HepG2 (cell line): ENCODE measurements around the gene SFXN5. TPM values are rescaled to one million over a fixed set of nuclear protein-coding genes. Genes with fewer than 3 reads are reported as not detected.

Experiments used
- DR1 ChIP-seq: sonication (generic); formaldehyde crosslinking; IDR thresholded peaks from 2 replicates; pipeline ENCODE4 v1.8.0; 2021; ENCODE audit warnings: mild to moderate bottlenecking, missing genetic modification reagents, inconsistent platforms
- ETV5 ChIP-seq: IDR thresholded peaks from 2 replicates; pipeline ENCODE4 v1.6.1; 2018; ENCODE audit warnings: missing biosample characterization, missing genetic modification reagents, inconsistent platforms, borderline replicate concordance
- HOMEZ ChIP-seq: IDR thresholded peaks from 2 replicates; pipeline ENCODE4 v1.6.1; 2016; ENCODE audit warnings: low read depth
- IKZF1 ChIP-seq: fragments of 450-650 bp; IDR thresholded peaks from 2 replicates; pipeline ENCODE4 v1.7.1; 2016
- JUN ChIP-seq: sonication (generic); formaldehyde crosslinking; IDR thresholded peaks from 2 replicates; pipeline ENCODE4 v1.4.0; 2020; ENCODE audit warnings: mild to moderate bottlenecking, missing genetic modification reagents
- JUNB ChIP-seq: sonication (generic); formaldehyde crosslinking; IDR thresholded peaks from 2 replicates; pipeline ENCODE4 v1.8.0; 2022; ENCODE audit warnings: missing genetic modification reagents, mild to moderate bottlenecking, borderline replicate concordance
- KLF11 ChIP-seq: IDR thresholded peaks from 2 replicates; pipeline ENCODE4 v1.6.1; 2016; ENCODE audit warnings: missing compliant biosample characterization
- MIXL1 ChIP-seq: IDR thresholded peaks from 2 replicates; pipeline ENCODE4 v1.6.1; 2016
- PHF20 ChIP-seq: sonication (generic); formaldehyde crosslinking; IDR thresholded peaks from 2 replicates; pipeline ENCODE4 v1.5.0; 2020; ENCODE audit warnings: mild to moderate bottlenecking, missing genetic modification reagents
- SMARCC2 ChIP-seq: fragments of 450-650 bp; IDR thresholded peaks from 2 replicates; pipeline ENCODE4 v1.6.1; 2017; ENCODE audit warnings: antibody characterized with exemption, mild to moderate bottlenecking
- SOX6 ChIP-seq, 2 experiments: fragments of 450-650 bp in 1 of 2; sonication (generic) in 1 of 2; formaldehyde crosslinking in 1 of 2; IDR thresholded peaks; 2 replicates each; pipeline versions ENCODE4 v1.4.0 to v1.6.1; 2017 to 2020; ENCODE audit warnings: antibody characterized with exemption in 1 of 2, mild to moderate bottlenecking in 1 of 2, missing genetic modification reagents in 1 of 2
- THYN1 ChIP-seq: sonication (generic); formaldehyde crosslinking; IDR thresholded peaks from 2 replicates; pipeline ENCODE4 v1.8.1; 2023; ENCODE audit warnings: low read depth, mild to moderate bottlenecking, moderate library complexity, missing genetic modification reagents, borderline replicate concordance
- XRCC5 ChIP-seq: fragments of 200-400 bp; formaldehyde crosslinking; optimal IDR thresholded peaks from 2 replicates; pipeline ENCODE3; 2017; ENCODE audit warnings: mild to moderate bottlenecking, low read length
- YEATS2 ChIP-seq: sonication (generic); formaldehyde crosslinking; IDR thresholded peaks from 2 replicates; pipeline ENCODE4 v1.4.0; 2020; ENCODE audit warnings: missing genetic modification reagents, borderline replicate concordance
- ZNF18 ChIP-seq: sonication (generic); formaldehyde crosslinking; IDR thresholded peaks from 2 replicates; pipeline ENCODE4 v1.8.0; 2022; ENCODE audit warnings: mild to moderate bottlenecking, missing genetic modification reagents; ENCODE audit not compliant: insufficient replicate concordance
- ZNF225 ChIP-seq: sonication (generic); formaldehyde crosslinking; IDR thresholded peaks from 2 replicates; pipeline ENCODE4 v1.4.0; 2020; ENCODE audit warnings: mild to moderate bottlenecking, missing genetic modification reagents
- ZNF34 ChIP-seq: sonication (generic); formaldehyde crosslinking; IDR thresholded peaks from 2 replicates; pipeline ENCODE4 v1.4.0; 2020; ENCODE audit warnings: mild to moderate bottlenecking, missing genetic modification reagents, borderline replicate concordance
- ZNF362 ChIP-seq: sonication (generic); formaldehyde crosslinking; IDR thresholded peaks from 2 replicates; pipeline ENCODE4 v1.4.0; 2020; ENCODE audit warnings: missing genetic modification reagents, mild to moderate bottlenecking, borderline replicate concordance
- ZNF44 ChIP-seq: sonication (generic); formaldehyde crosslinking; IDR thresholded peaks from 2 replicates; pipeline ENCODE4 v1.5.1; 2020; ENCODE audit warnings: mild to moderate bottlenecking, missing genetic modification reagents
- ZNF572 ChIP-seq: sonication (generic); formaldehyde crosslinking; IDR thresholded peaks from 2 replicates; pipeline ENCODE4 v1.5.1; 2020; ENCODE audit warnings: mild to moderate bottlenecking, missing genetic modification reagents
- ZNF619 ChIP-seq: sonication (generic); formaldehyde crosslinking; IDR thresholded peaks from 2 replicates; pipeline ENCODE4 v1.4.0; 2020; ENCODE audit warnings: mild to moderate bottlenecking, missing genetic modification reagents
- ZNF629 ChIP-seq: sonication (generic); formaldehyde crosslinking; conservative IDR thresholded peaks from 2 replicates; pipeline ENCODE4 v1.5.0; 2020; ENCODE audit warnings: missing genetic modification reagents
- ZSCAN25 ChIP-seq: sonication (generic); formaldehyde crosslinking; IDR thresholded peaks from 2 replicates; pipeline ENCODE4 v1.8.0; 2022; ENCODE audit warnings: mild to moderate bottlenecking, missing genetic modification reagents
- polyA plus RNA-seq, 8 experiments: library from polyadenylated mRNA; depleted of rRNA in 3 of 8; stranded (reverse) in 7 of 8; unstranded in 1 of 8; fragments of >200 nt; fragmentation: Illumina TruSeq in 4 of 8; extraction: Trizol in 4 of 8; gene quantifications; 2 replicates each; pipeline versions ENCODE4 v1.2.1 to v1.2.3, GENCODE V29; 2011 to 2016; ENCODE audit warnings: low read depth in 4 of 8, missing spikeins in 1 of 8, mixed read lengths in 1 of 8; ENCODE audit not compliant: insufficient read depth in 1 of 8
- total RNA-seq, 5 experiments: library from RNA; depleted of rRNA; stranded (reverse); fragments of >200 nt; fragmentation: Illumina TruSeq; extraction: Trizol; gene quantifications; 2 replicates each; pipeline ENCODE4 v1.2.3, GENCODE V29; 2016; ENCODE audit warnings: low read depth in 1 of 5
- TF ChIP-seq, protein P1 (sequence below): fragments of 450-650 bp; IDR thresholded peaks from 2 replicates; pipeline ENCODE4 v1.6.1; 2017; ENCODE audit warnings: mild to moderate bottlenecking

SFXN5 gene
- total and polyA plus RNA-seq, 2 of the 13 experiments (the other 11 are each of a cell fraction or from before 2014, with no cell fraction given) = 34.9 to 37.4 TPM

DNA sequence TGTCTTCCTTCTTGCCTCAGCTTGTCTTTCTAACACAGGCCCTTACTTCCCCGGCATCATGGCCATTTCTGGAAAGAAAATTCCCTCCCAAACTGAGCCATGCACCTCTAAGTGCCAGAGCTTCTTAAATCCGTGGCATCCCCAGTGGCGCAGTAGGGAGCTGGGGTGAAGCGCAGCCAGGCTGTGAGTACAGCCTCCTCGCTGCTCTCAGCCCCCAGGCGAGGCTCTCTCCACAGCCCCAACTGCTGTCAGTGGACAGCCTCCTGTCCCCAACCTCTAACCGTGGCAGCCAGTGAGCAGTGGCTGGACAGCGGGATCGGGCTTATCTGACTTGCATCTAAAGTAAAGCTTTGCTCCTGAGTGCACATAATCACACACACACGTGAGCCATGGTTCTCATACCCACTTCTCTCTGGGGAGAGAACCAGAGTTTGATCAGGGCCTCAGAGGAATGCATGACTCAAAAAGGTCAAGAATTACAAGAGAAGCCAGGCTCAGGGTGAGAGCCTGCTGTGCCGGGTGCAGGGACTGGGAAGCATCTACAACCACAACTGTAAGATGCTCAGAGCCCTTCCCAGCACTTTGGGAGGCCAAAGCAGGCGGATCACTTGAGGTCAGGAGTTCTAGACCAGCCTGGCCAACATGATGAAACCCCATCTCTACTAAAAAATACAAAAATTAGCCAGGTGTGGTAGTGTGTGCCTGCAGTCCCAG, 50.7 kb downstream of the SFXN5 start (continued):
- TF ChIP-seq ZNF225 (CRISPR knock-in tag) = 0 out of 2 replicates have a peak, but pooled peaks have one; percentile 32
- no peak for TF ChIP-seq THYN1 (CRISPR knock-in tag)
- TF ChIP-seq, protein P1, sequence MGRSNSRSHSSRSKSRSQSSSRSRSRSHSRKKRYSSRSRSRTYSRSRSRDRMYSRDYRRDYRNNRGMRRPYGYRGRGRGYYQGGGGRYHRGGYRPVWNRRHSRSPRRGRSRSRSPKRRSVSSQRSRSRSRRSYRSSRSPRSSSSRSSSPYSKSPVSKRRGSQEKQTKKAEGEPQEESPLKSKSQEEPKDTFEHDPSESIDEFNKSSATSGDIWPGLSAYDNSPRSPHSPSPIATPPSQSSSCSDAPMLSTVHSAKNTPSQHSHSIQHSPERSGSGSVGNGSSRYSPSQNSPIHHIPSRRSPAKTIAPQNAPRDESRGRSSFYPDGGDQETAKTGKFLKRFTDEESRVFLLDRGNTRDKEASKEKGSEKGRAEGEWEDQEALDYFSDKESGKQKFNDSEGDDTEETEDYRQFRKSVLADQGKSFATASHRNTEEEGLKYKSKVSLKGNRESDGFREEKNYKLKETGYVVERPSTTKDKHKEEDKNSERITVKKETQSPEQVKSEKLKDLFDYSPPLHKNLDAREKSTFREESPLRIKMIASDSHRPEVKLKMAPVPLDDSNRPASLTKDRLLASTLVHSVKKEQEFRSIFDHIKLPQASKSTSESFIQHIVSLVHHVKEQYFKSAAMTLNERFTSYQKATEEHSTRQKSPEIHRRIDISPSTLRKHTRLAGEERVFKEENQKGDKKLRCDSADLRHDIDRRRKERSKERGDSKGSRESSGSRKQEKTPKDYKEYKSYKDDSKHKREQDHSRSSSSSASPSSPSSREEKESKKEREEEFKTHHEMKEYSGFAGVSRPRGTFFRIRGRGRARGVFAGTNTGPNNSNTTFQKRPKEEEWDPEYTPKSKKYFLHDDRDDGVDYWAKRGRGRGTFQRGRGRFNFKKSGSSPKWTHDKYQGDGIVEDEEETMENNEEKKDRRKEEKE = no peak
- TF ChIP-seq ZNF362 (CRISPR knock-in tag) = no peak
- no peak for TF ChIP-seq SOX6 (IDR thresholded peaks at IDR 0.05)
- TF ChIP-seq SOX6 (CRISPR knock-in tag; IDR thresholded peaks at IDR 0.05) = peak; percentile 89
- peak; percentile 63 for TF ChIP-seq HOMEZ
- peak; percentile 86 for TF ChIP-seq JUN (CRISPR knock-in tag)
- no peak for TF ChIP-seq ZNF572 (CRISPR knock-in tag)
- peak; percentile 76 for TF ChIP-seq MIXL1 (CRISPR knock-in tag)
- 0 out of 2 replicates have a peak, but pooled peaks have one; percentile 46 for TF ChIP-seq ZNF629 (CRISPR knock-in tag)
- TF ChIP-seq XRCC5 = no peak
- peak; percentile 51 for TF ChIP-seq ZNF18 (CRISPR knock-in tag)
- TF ChIP-seq ZNF34 (CRISPR knock-in tag) = peak; percentile 69; the same call in 1 of the 2 replicates
- no peak for TF ChIP-seq JUNB (CRISPR knock-in tag)
- no peak for TF ChIP-seq SMARCC2
- no peak for TF ChIP-seq KLF11 (CRISPR knock-in tag)
- no peak for TF ChIP-seq DR1 (CRISPR knock-in tag)
- TF ChIP-seq ETV5 = peak; percentile 54; the same call in 1 of the 2 replicates
- TF ChIP-seq ZSCAN25 (CRISPR knock-in tag) = no peak; the same call in 1 of the 2 replicates
- TF ChIP-seq ZNF619 (CRISPR knock-in tag) = peak; percentile 87; the same call in 1 of the 2 replicates
- TF ChIP-seq YEATS2 (CRISPR knock-in tag) = 0 out of 2 replicates have a peak, but pooled peaks have one; percentile 14
- no peak for TF ChIP-seq IKZF1
- no peak for TF ChIP-seq ZNF44 (CRISPR knock-in tag)
- TF ChIP-seq PHF20 = no peak
